Natural killer cell (primary cell): ENCODE results near the gene ADAMTS3. TPM values are rescaled to one million over a fixed set of nuclear protein-coding genes. Genes with fewer than 3 reads are reported as not detected.

Experiments
- ATAC-seq, 3 donors: fragments of 150-1000 bp in 2 of 3; fragments of 200-7000 bp in 1 of 3; cut with Tn5 transposase; 1 replicate in 1 of 3; 2 replicates in 2 of 3; pipeline ENCODE4 v1.10.0; 2021; ENCODE audit warnings: mild to moderate bottlenecking in 2 of 3, moderate library complexity in 2 of 3
- DNase-seq, 2 donors: peaks; one replicate each; pipeline versions ENCODE4 v3.0.0 to v3.0.0-alpha.2; 2013 to 2021; ENCODE audit warnings: mixed read lengths in 1 of 2
- H3K27ac ChIP-seq: one replicate; pipeline ENCODE4 v1.5.1; 2013; ENCODE audit warnings: mild to moderate bottlenecking, low read length
- H3K27me3 ChIP-seq: one replicate; pipeline ENCODE4 v1.6.1; 2013; ENCODE audit warnings: low read length; ENCODE audit not compliant: control insufficient read depth, insufficient read depth
- H3K36me3 ChIP-seq: one replicate; pipeline ENCODE4 v1.6.1; 2013; ENCODE audit warnings: low read length; ENCODE audit not compliant: control insufficient read depth, insufficient read depth
- H3K4me1 ChIP-seq: one replicate; pipeline ENCODE4 v1.6.1; 2013; ENCODE audit warnings: low read length; ENCODE audit not compliant: control insufficient read depth, insufficient read depth
- H3K4me3 ChIP-seq: one replicate; pipeline ENCODE4 v1.5.1; 2013; ENCODE audit warnings: low read length
- H3K9me3 ChIP-seq: one replicate; pipeline ENCODE4 v1.6.1; 2013; ENCODE audit warnings: low read length; ENCODE audit not compliant: control insufficient read depth, insufficient read depth
- H3K27ac Mint-ChIP-seq, 2 donors: one replicate each; pipeline ENCODE4 v1.8.0; 2022; ENCODE audit warnings: mild to moderate bottlenecking in 2 of 2, mixed read lengths in 2 of 2, moderate library complexity in 1 of 2
- H3K27me3 Mint-ChIP-seq, 2 donors: one replicate each; pipeline ENCODE4 v1.8.0; 2022; ENCODE audit warnings: low read depth in 2 of 2, mixed read lengths in 2 of 2
- H3K36me3 Mint-ChIP-seq: one replicate; pipeline ENCODE4 v1.8.0; 2022; ENCODE audit warnings: mixed read lengths
- H3K4me1 Mint-ChIP-seq, 2 donors: one replicate each; pipeline ENCODE4 v1.8.0; 2022; ENCODE audit warnings: mixed read lengths in 2 of 2
- H3K4me3 Mint-ChIP-seq: one replicate; pipeline ENCODE4 v1.8.0; 2022; ENCODE audit warnings: mild to moderate bottlenecking, moderate library complexity, mixed read lengths
- H3K9me3 Mint-ChIP-seq, 2 donors: one replicate each; pipeline ENCODE4 v1.8.0; 2022; ENCODE audit warnings: mixed read lengths in 2 of 2
- WGBS: methylation state at CpG from one replicate; pipeline ENCODE4 v1.1.7; 2013; ENCODE audit warnings: missing lambda C conversion rate; ENCODE audit not compliant: insufficient coverage; 5-methylcytosine and 5-hydroxymethylcytosine counted together
- intact Hi-C: fragments of 100-400 bp; cut with micrococcal nuclease; formaldehyde crosslinking; loops from one replicate; pipeline ENCODE4 v1.14.2; 2022
- total RNA-seq, 4 donors: library from RNA; stranded (reverse); fragments of 120-200 nt in 1 of 4; gene quantifications; one replicate each; pipeline versions ENCODE4 v1.2.3 to v1.2.4, GENCODE V29; 2013 to 2022
- TF ChIP-seq, protein P1 (sequence below): fragments of 200-600 bp; IDR thresholded peaks from one replicate; pipeline ENCODE4 v1.8.0; 2022; ENCODE audit warnings: antibody characterized with exemption

ADAMTS3 gene
- total RNA-seq, 3 donors from 2014 or later (not counting 1 experiment from before 2014, with no cell fraction given) = 0.30 TPM; not detected in 2

GRCh38 chr4:72326692-72327632 is 242.1 kb downstream of the ADAMTS3 start:
- H3K27ac Mint-ChIP-seq = no peak overlapping the region
- no peaks in the 10 kb centered on the region for H3K36me3 Mint-ChIP-seq
- Histone ChIP-seq H3K36me3 (no peaks in the 10 kb centered on the region), H3K27me3 (no peaks in the 10 kb centered on the region), H3K4me1 (no peaks in the 10 kb centered on the region), H3K27ac (no peak overlapping the region), H3K9me3 (no peaks in the 10 kb centered on the region), H3K4me3 (no peak overlapping the region)
- H3K9me3 Mint-ChIP-seq = no peaks in the 10 kb centered on the region
- H3K4me1 Mint-ChIP-seq = no peaks in the 10 kb centered on the region
- intact Hi-C loops = no loop called here
- peaks cover 0 to 11% of the 10 kb centered on the region in 2 donors for H3K27me3 Mint-ChIP-seq
- no peak overlapping the region for H3K4me3 Mint-ChIP-seq
- TF ChIP-seq, protein P1, sequence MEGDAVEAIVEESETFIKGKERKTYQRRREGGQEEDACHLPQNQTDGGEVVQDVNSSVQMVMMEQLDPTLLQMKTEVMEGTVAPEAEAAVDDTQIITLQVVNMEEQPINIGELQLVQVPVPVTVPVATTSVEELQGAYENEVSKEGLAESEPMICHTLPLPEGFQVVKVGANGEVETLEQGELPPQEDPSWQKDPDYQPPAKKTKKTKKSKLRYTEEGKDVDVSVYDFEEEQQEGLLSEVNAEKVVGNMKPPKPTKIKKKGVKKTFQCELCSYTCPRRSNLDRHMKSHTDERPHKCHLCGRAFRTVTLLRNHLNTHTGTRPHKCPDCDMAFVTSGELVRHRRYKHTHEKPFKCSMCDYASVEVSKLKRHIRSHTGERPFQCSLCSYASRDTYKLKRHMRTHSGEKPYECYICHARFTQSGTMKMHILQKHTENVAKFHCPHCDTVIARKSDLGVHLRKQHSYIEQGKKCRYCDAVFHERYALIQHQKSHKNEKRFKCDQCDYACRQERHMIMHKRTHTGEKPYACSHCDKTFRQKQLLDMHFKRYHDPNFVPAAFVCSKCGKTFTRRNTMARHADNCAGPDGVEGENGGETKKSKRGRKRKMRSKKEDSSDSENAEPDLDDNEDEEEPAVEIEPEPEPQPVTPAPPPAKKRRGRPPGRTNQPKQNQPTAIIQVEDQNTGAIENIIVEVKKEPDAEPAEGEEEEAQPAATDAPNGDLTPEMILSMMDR = no peak
- DNase-seq (peak in 1 of 2 donors; percentile 15), ATAC-seq (no peak)
- WGBS = 79% methylated on average over 1 of the region's 2 CpGs

- no peaks in the 10 kb centered on the region for H3K4me1 ChIP-seq
- TF ChIP-seq, protein P1 = no peak
- peaks cover 0 to 4% of the 10 kb centered on the region in 2 donors for H3K4me1 Mint-ChIP-seq
- H3K9me3 ChIP-seq = no peaks in the 10 kb centered on the region
- intact Hi-C loops = no loop called here
- H3K4me3 Mint-ChIP-seq = no peak overlapping the region
- no peaks in the 10 kb centered on the region for H3K36me3 ChIP-seq
- DNase-seq (no peak), ATAC-seq (no peak)
- no peaks in the 10 kb centered on the region for H3K27me3 ChIP-seq
- H3K27ac Mint-ChIP-seq = no peak overlapping the region
- H3K36me3 Mint-ChIP-seq = no peaks in the 10 kb centered on the region
- no peak overlapping the region for H3K27ac ChIP-seq
- peaks cover 0 to 11% of the 10 kb centered on the region in 2 donors for H3K27me3 Mint-ChIP-seq
- no peaks in the 10 kb centered on the region for H3K9me3 Mint-ChIP-seq
- no peak overlapping the region for H3K4me3 ChIP-seq
Observed at GRCh38 chr4:72325215-72325614, 243.8 kb downstream of the ADAMTS3 start.

DNA sequence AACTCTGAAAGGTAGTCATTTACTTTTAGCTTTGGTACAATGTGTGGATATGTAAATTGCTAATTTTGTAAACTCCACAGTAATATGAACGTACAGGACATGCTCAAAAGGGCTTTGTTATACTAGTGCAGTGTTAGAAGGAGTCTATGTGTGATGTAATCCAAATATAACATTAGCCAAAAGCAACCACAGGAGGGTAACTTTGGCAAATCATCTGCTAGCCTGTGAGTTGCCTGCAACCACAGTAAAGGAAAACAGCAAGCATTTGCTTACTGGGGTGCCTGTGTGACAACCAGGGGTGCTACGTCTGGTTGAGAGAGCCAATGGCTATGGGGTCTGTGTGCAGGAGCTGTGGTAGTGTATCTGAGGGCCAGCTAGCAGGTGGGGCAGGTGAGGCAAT is 245.8 kb downstream of the ADAMTS3 start:
- 83% methylated on average over 1 of the region's 2 CpGs for WGBS
- peaks cover 16 to 20% of the 10 kb centered on the region in 2 donors for H3K4me1 Mint-ChIP-seq
- TF ChIP-seq, protein P1 = no peak
- Histone ChIP-seq H3K27ac (no peak overlapping the region), H3K27me3 (no peaks in the 10 kb centered on the region), H3K36me3 (no peaks in the 10 kb centered on the region), H3K9me3 (no peaks in the 10 kb centered on the region), H3K4me3 (no peak overlapping the region), H3K4me1 (no peaks in the 10 kb centered on the region)
- no peak overlapping the region for H3K27ac Mint-ChIP-seq
- intact Hi-C loops = no loop called here
- no peaks in the 10 kb centered on the region for H3K9me3 Mint-ChIP-seq
- DNase-seq = no peak
- ATAC-seq = no peak
- H3K4me3 Mint-ChIP-seq = no peak overlapping the region
- H3K27me3 Mint-ChIP-seq = peaks cover 0 to 11% of the 10 kb centered on the region in 2 donors
- H3K36me3 Mint-ChIP-seq = no peaks in the 10 kb centered on the region
